Measurements from ENCODE around the gene UBE2O. TPM values are rescaled to one million over a fixed set of nuclear protein-coding genes. Genes with fewer than 3 reads are reported as not detected.

Gene UBE2O
- total and polyA plus RNA-seq, 4 donors = 3.3 to 71.5 (median 9.2) TPM

GRCh38 chr17:76485569-76485968, 32.6 kb upstream of the UBE2O start:
- no peak overlapping the region for H3K27ac ChIP-seq (ENCODE audit: low read depth in 1 of 2, low read length in 2 of 2)
- no peaks in the 10 kb centered on the region for H3K36me3 ChIP-seq (ENCODE audit: control insufficient read depth in 4 of 4, insufficient read depth in 3 of 4, low read depth in 1 of 4, low read length in 3 of 4)
- DNase-seq (ENCODE audit: low spot score) = no peak
- H3K27me3 ChIP-seq (ENCODE audit: control insufficient read depth in 4 of 4, insufficient read depth in 4 of 4, low read length in 3 of 4) = no peaks in the 10 kb centered on the region
- H3K9ac ChIP-seq (ENCODE audit: low read depth in 1 of 2, low read length in 2 of 2) = no peak overlapping the region
- no peaks in the 10 kb centered on the region for H3K9me3 ChIP-seq (ENCODE audit: control insufficient read depth in 4 of 4, low read length in 3 of 4)
- TF ChIP-seq FOXA1 (IDR thresholded peaks at IDR 0.05) (no peak), GABPA (IDR thresholded peaks at IDR 0.05 in 1 of 2, conservative IDR thresholded peaks at IDR 0.05 in 1 of 2) (no peak), FOXA2 (IDR thresholded peaks at IDR 0.05) (no peak), SP1 (IDR thresholded peaks at IDR 0.05) (peak; percentile 70), HNF4G (IDR thresholded peaks at IDR 0.05) (no peak)
- no peaks in the 10 kb centered on the region for H3K4me1 ChIP-seq (ENCODE audit: control insufficient read depth in 4 of 4, insufficient read depth in 4 of 4, low read length in 3 of 4)
- WGBS = 66% methylated on average over 11 of the region's 11 CpGs
- no peak overlapping the region for H3K4me3 ChIP-seq (ENCODE audit: low read depth in 1 of 3, low read length in 3 of 3)

- no peaks in the 10 kb centered on the region for H3K4me1 ChIP-seq (ENCODE audit: control insufficient read depth in 4 of 4, insufficient read depth in 4 of 4, low read length in 3 of 4)
- TF ChIP-seq EGR1 (IDR thresholded peaks at IDR 0.05; ENCODE audit: low read depth in 2 of 2) = no peak
- no peak for TF ChIP-seq JUND (IDR thresholded peaks at IDR 0.05)
- no peak overlapping the region for H3K27ac ChIP-seq (ENCODE audit: low read depth in 1 of 2, low read length in 2 of 2)
- WGBS = 94% methylated on average over 11 of the region's 11 CpGs
- no peak for DNase-seq (ENCODE audit: low spot score)
- H3K36me3 ChIP-seq (ENCODE audit: control insufficient read depth in 4 of 4, insufficient read depth in 3 of 4, low read depth in 1 of 4, low read length in 3 of 4) = peaks cover 0 to 2% (median 0%) of the 10 kb centered on the region in 4 donors
- no peaks in the 10 kb centered on the region for H3K9me3 ChIP-seq (ENCODE audit: control insufficient read depth in 4 of 4, low read length in 3 of 4)
- H3K4me3 ChIP-seq (ENCODE audit: low read depth in 1 of 3, low read length in 3 of 3) = no peak overlapping the region
- no peak overlapping the region for H3K9ac ChIP-seq (ENCODE audit: low read depth in 1 of 2, low read length in 2 of 2)
- no peaks in the 10 kb centered on the region for H3K27me3 ChIP-seq (ENCODE audit: control insufficient read depth in 4 of 4, insufficient read depth in 4 of 4, low read length in 3 of 4)
These were observed 31.3 kb upstream of the UBE2O start for GRCh38 chr17:76484228-76484725.

GRCh38 chr17:76481071-76481655, 28.2 kb upstream of the UBE2O start:
- Histone ChIP-seq H3K36me3 (ENCODE audit: control insufficient read depth in 4 of 4, insufficient read depth in 3 of 4, low read depth in 1 of 4, low read length in 3 of 4) (peaks cover 0 to 8% (median 3%) of the 10 kb centered on the region in 4 donors), H3K9me3 (ENCODE audit: control insufficient read depth in 4 of 4, low read length in 3 of 4) (no peaks in the 10 kb centered on the region), H3K27ac (ENCODE audit: low read depth in 1 of 2, low read length in 2 of 2) (no peak overlapping the region), H3K27me3 (ENCODE audit: control insufficient read depth in 4 of 4, insufficient read depth in 4 of 4, low read length in 3 of 4) (no peaks in the 10 kb centered on the region), H3K9ac (ENCODE audit: low read depth in 1 of 2, low read length in 2 of 2) (no peak overlapping the region), H3K4me3 (ENCODE audit: low read depth in 1 of 3, low read length in 3 of 3) (no peak overlapping the region), H3K4me1 (ENCODE audit: control insufficient read depth in 4 of 4, insufficient read depth in 4 of 4, low read length in 3 of 4) (no peaks in the 10 kb centered on the region)
- DNase-seq (ENCODE audit: low spot score) = no peak
- no peak for TF ChIP-seq HNF4A (conservative IDR thresholded peaks at IDR 0.05)
- TF ChIP-seq YY1 (IDR thresholded peaks at IDR 0.05) = no peak
- no peak for TF ChIP-seq SP1 (IDR thresholded peaks at IDR 0.05)
- 80% methylated on average over 21 of the region's 21 CpGs for WGBS

- H3K36me3 ChIP-seq (ENCODE audit: control insufficient read depth in 4 of 4, insufficient read depth in 3 of 4, low read depth in 1 of 4, low read length in 3 of 4) = peaks cover 0 to 8% (median 3%) of the 10 kb centered on the region in 4 donors
- H3K27ac ChIP-seq (ENCODE audit: low read depth in 1 of 2, low read length in 2 of 2) = no peak overlapping the region
- no peak for TF ChIP-seq ZBTB33 (IDR thresholded peaks at IDR 0.05)
- no peak for TF ChIP-seq RAD21 (IDR thresholded peaks at IDR 0.05)
- no peak for TF ChIP-seq NR2F2 (IDR thresholded peaks at IDR 0.05)
- TF ChIP-seq HNF4G (IDR thresholded peaks at IDR 0.05) = no peak
- TF ChIP-seq FOXA1 (IDR thresholded peaks at IDR 0.05) = no peak
- TF ChIP-seq REST (IDR thresholded peaks at IDR 0.05) = no peak
- TF ChIP-seq HNF4A (conservative IDR thresholded peaks at IDR 0.05) = no peak
- TF ChIP-seq TAF1 (conservative IDR thresholded peaks at IDR 0.05) = no peak
- no peak for TF ChIP-seq CTCF (IDR thresholded peaks at IDR 0.05; ENCODE audit: low read depth, low read length, missing input control)
- TF ChIP-seq GABPA (IDR thresholded peaks at IDR 0.05 in 1 of 2, conservative IDR thresholded peaks at IDR 0.05 in 1 of 2) = no peak
- no peak for TF ChIP-seq ATF3 (IDR thresholded peaks at IDR 0.05)
- no peak for TF ChIP-seq RXRA (IDR thresholded peaks at IDR 0.05)
- H3K9ac ChIP-seq (ENCODE audit: low read depth in 1 of 2, low read length in 2 of 2) = no peak overlapping the region
- DNase-seq (ENCODE audit: low spot score) = no peak
- no peaks in the 10 kb centered on the region for H3K27me3 ChIP-seq (ENCODE audit: control insufficient read depth in 4 of 4, insufficient read depth in 4 of 4, low read length in 3 of 4)
- WGBS = 82% methylated on average over 15 of the region's 15 CpGs
- H3K4me3 ChIP-seq (ENCODE audit: low read depth in 1 of 3, low read length in 3 of 3) = no peak overlapping the region
- no peaks in the 10 kb centered on the region for H3K4me1 ChIP-seq (ENCODE audit: control insufficient read depth in 4 of 4, insufficient read depth in 4 of 4, low read length in 3 of 4)
- H3K9me3 ChIP-seq (ENCODE audit: control insufficient read depth in 4 of 4, low read length in 3 of 4) = no peaks in the 10 kb centered on the region
These were observed 27.7 kb upstream of the UBE2O start for GRCh38 chr17:76480632-76481031.

Data from liver (tissue), 9 donors.